HL-60 (cell line): ENCODE data around the gene LRP1B.

Experiments used
- DNase-seq, 2 experiments: peaks; one replicate each; pipeline ENCODE4 v3.0.0-alpha.2; 2010 to 2020; ENCODE audit warnings: low read depth in 1 of 2, low spot score in 1 of 2
- H3K27ac ChIP-seq: fragments of 250-450 bp; sonication (Bioruptor Pico); replicated peaks from 2 replicates; pipeline ENCODE4 v1.5.1; 2020; ENCODE audit warnings: mild to moderate bottlenecking, moderate library complexity
- H3K27me3 ChIP-seq: fragments of 250-450 bp; sonication (Bioruptor Pico); 2 replicates; pipeline ENCODE4 v1.5.1; 2021; ENCODE audit warnings: mild to moderate bottlenecking, moderate library complexity; ENCODE audit not compliant: insufficient read depth, poor library complexity, severe bottlenecking
- H3K4me3 ChIP-seq: replicated peaks from 2 replicates; pipeline ENCODE4 v1.5.1; 2011; ENCODE audit warnings: mild to moderate bottlenecking, control low read depth, low read length; ENCODE audit not compliant: insufficient read depth
- GABPA ChIP-seq: IDR thresholded peaks from 2 replicates; pipeline ENCODE4 v1.6.1; 2012; ENCODE audit warnings: low read depth
- POLR2AphosphoS5 ChIP-seq: IDR thresholded peaks from 2 replicates; pipeline ENCODE4 v1.6.1; 2012; ENCODE audit warnings: low read depth
- SPI1 ChIP-seq: IDR thresholded peaks from 2 replicates; pipeline ENCODE4 v1.6.1; 2012; ENCODE audit warnings: low read depth, mild to moderate bottlenecking, borderline replicate concordance
- TF ChIP-seq, protein P1 (sequence below): IDR thresholded peaks from 2 replicates; pipeline ENCODE4 v1.6.1; 2012; ENCODE audit warnings: low read depth; ENCODE audit not compliant: insufficient replicate concordance
- TF ChIP-seq, protein P2 (sequence below): IDR thresholded peaks from one replicate; pipeline ENCODE4 v1.5.1; 2011; ENCODE audit warnings: low read length, control low read depth, inconsistent platforms; ENCODE audit not compliant: insufficient read depth

The LRP1B gene

DNA sequence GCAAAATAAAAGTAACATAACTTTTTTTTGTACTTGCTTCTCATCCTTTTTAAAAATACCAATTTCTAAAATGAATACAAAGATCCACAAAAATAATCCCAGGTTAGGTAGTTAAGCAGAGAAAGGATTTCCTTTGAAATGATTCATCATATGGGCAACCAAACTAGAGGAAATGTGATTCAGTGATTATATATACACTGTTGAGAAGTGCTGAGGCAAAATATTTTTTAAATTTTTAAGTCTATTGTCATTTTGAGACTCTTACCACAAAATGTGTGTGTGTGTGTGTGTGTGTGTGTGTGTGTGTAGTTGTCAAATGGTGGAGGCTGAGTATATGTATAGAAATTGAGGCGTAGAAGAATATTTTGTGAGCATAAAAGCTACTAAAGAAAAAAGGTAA is 1075.3 kb downstream of the LRP1B start:
- no peak overlapping the region for H3K27ac ChIP-seq

DNA sequence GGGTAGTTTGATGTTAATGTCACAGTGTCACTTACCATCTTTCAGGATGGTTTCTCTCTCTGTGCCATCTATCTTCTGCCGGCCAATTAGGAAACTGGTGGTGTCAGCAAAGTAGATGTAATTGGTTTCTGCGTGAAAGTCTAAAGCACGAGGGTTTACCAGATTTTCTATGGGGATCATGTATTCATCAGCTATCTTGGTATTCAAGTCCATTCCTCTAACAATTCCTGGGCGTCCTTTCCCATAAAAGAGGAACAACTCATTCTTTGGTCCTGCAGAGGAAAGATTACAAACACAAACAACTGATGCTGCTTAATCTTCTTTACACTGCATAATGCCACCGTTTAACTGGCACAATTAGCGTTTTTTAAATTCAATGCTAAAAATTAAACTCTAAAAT is 1081.9 kb downstream of the LRP1B start:
- no peak overlapping the region for H3K4me3 ChIP-seq
- no peak overlapping the region for H3K27ac ChIP-seq
- TF ChIP-seq GABPA, result no peak
- TF ChIP-seq, protein P1, sequence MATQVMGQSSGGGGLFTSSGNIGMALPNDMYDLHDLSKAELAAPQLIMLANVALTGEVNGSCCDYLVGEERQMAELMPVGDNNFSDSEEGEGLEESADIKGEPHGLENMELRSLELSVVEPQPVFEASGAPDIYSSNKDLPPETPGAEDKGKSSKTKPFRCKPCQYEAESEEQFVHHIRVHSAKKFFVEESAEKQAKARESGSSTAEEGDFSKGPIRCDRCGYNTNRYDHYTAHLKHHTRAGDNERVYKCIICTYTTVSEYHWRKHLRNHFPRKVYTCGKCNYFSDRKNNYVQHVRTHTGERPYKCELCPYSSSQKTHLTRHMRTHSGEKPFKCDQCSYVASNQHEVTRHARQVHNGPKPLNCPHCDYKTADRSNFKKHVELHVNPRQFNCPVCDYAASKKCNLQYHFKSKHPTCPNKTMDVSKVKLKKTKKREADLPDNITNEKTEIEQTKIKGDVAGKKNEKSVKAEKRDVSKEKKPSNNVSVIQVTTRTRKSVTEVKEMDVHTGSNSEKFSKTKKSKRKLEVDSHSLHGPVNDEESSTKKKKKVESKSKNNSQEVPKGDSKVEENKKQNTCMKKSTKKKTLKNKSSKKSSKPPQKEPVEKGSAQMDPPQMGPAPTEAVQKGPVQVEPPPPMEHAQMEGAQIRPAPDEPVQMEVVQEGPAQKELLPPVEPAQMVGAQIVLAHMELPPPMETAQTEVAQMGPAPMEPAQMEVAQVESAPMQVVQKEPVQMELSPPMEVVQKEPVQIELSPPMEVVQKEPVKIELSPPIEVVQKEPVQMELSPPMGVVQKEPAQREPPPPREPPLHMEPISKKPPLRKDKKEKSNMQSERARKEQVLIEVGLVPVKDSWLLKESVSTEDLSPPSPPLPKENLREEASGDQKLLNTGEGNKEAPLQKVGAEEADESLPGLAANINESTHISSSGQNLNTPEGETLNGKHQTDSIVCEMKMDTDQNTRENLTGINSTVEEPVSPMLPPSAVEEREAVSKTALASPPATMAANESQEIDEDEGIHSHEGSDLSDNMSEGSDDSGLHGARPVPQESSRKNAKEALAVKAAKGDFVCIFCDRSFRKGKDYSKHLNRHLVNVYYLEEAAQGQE, result no peak
- TF ChIP-seq SPI1, result no peak
- TF ChIP-seq, protein P2, sequence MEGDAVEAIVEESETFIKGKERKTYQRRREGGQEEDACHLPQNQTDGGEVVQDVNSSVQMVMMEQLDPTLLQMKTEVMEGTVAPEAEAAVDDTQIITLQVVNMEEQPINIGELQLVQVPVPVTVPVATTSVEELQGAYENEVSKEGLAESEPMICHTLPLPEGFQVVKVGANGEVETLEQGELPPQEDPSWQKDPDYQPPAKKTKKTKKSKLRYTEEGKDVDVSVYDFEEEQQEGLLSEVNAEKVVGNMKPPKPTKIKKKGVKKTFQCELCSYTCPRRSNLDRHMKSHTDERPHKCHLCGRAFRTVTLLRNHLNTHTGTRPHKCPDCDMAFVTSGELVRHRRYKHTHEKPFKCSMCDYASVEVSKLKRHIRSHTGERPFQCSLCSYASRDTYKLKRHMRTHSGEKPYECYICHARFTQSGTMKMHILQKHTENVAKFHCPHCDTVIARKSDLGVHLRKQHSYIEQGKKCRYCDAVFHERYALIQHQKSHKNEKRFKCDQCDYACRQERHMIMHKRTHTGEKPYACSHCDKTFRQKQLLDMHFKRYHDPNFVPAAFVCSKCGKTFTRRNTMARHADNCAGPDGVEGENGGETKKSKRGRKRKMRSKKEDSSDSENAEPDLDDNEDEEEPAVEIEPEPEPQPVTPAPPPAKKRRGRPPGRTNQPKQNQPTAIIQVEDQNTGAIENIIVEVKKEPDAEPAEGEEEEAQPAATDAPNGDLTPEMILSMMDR, result no peak
- TF ChIP-seq POLR2AphosphoS5, result no peak
- H3K27me3 ChIP-seq, result no peaks in the 10 kb centered on the region
- no peak for DNase-seq

More for the DNA sequence above, 1075.3 kb downstream of the LRP1B start:
- no peaks in the 10 kb centered on the region for H3K27me3 ChIP-seq
- TF ChIP-seq POLR2AphosphoS5 (no peak), SPI1 (no peak), GABPA (no peak)
- TF ChIP-seq, protein P1, result no peak
- TF ChIP-seq, protein P2, result no peak
- H3K4me3 ChIP-seq, result no peak overlapping the region
- DNase-seq, result no peak

DNA sequence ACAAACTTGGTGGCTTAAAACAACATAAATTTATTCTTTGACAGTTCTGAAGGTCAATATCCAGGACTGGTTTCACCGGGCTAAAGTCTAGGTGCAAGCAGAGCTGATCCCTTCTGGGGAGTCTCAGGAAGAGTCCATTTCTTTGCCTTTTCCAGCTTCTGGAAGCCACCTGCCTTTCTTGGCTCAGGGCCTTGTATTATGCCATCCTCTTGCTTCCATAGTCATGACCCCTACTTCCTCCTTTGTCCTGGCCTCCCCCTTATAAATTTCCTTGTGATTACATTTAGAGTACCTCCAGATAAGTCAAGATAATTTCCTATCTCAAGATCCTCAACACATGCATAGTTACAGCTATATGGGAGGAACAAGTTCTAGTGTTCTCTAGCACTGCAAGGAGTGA is 1089.5 kb downstream of the LRP1B start:
- Histone ChIP-seq H3K27me3 (no peaks in the 10 kb centered on the region), H3K4me3 (no peak overlapping the region), H3K27ac (no peak overlapping the region)
- no peak for DNase-seq
- TF ChIP-seq GABPA (no peak), SPI1 (no peak), POLR2AphosphoS5 (no peak)
- TF ChIP-seq, protein P1, result no peak
- TF ChIP-seq, protein P2, result no peak
